NCI-H2107 treated with DMSO at 0.1 percent for 48 hours (cell line): ENCODE data around the gene B3GNT4.
A peak's percentile ranks its signal among the peaks of the same experiment; 100 is the strongest.
"Not testable (repeated sequence)": the region's sequence is repeated elsewhere in the genome, so short reads cannot be mapped to it uniquely, and the experiment has no call there.

Experiments used
- DNase-seq: peaks from one replicate; lab custom pipeline; 2025; ENCODE audit not compliant: unreplicated experiment; lab: John Stamatoyannopoulos, UW

B3GNT4 gene

DNA sequence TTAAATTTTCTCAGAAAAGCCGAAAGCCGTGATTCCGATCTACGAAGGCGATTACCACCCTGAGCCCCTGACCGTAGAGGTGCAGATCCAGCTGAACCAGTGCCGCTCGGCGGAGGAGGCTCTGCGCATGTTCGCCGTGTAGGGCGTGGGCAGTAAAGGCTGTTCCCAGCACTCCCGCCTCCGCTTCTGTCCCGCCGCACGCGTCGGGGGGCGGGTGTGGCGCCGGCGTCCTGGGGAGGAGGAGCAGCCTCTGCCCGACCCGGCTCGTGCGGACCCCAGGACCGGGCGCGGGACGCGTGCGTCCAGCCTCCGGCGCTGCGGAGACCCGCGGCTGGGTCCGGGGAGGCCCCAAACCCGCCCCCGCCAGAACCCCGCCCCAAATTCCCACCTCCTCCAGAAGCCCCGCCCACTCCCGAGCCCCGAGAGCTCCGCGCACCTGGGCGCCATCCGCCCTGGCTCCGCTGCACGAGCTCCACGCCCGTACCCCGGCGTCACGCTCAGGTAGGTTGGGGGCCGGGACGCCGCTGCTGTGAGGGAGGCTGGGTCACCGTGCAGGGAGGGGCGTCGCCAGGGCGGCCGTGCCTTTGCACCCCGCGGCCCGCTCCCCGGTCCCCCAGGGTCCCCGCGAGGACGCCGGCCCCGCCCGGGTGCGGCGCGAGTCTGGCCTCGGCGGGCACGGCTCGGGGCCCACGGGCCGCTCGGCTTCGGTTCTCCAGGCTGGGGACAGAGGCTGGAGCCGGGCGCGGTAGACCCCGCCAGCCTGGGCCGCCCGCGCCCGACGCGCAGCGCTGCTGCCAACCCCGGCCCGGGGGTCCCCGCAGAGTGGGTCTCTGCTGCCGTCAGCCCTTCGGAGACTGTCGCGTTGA lies at the start of gene B3GNT4:
B3GNT4 (plus strand) TSS at position 409 of the 866 bp plus-strand sequence. CDS start 910 bp downstream, outside the sequence.
- DNase-seq, result no peak

GRCh38 chr12:122155705-122156104 lies 47.8 kb upstream of the B3GNT4 start:
- no peak for DNase-seq

DNA sequence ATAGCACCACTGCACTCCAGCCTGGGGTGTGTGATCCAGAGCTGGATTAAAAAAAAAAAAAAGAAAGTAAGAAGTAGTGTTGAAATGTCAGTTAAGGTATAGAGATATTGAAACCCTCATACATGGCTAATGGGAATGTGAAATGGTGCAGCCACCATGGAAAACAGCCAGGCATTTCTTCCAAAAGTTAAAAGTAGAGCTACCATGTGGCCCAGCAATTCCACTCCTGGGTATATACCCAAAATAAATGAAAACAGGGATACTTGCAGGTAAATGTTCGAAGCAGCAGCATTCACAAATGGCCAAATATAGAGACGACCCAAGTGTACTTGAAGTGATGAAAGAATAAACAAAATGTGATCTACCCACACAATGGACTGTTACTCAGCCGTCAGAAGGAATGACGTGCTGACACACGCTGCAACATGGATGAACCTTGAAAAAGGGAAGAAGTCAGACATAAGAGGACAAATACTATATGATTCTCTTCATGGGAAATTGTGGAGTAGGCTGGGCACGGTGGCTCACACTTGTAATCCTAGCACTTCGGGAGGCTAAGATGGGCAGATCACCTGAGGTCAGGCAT lies 44.7 kb upstream of the B3GNT4 start:
- DNase-seq, result no peak

- DNase-seq, result no peak
Observed at GRCh38 chr12:122159882-122160281, 43.6 kb upstream of the B3GNT4 start.

DNA sequence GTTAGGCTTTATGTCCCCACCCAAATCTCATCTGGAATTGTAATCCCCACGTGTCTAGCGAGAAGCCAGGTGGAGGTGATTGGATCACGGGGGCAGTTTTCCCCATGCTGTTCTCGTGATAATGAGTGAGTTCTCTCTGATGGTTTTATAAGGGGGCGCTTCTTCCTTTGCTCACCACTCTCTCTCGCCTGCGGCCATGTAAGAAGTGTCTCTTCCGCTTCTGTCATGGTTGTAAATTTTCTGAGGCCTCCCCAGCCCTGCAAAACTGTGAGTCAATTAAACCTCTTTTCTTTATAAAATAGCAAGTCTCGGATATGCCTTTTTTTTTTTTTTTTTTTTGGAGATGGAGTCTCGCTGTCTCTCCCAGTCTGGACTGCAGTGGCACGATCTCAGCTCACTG lies 42.7 kb upstream of the B3GNT4 start:
- DNase-seq, result no peak

- DNase-seq, result no peak
Observed at GRCh38 chr12:122161682-122162081, 41.8 kb upstream of the B3GNT4 start.

DNA sequence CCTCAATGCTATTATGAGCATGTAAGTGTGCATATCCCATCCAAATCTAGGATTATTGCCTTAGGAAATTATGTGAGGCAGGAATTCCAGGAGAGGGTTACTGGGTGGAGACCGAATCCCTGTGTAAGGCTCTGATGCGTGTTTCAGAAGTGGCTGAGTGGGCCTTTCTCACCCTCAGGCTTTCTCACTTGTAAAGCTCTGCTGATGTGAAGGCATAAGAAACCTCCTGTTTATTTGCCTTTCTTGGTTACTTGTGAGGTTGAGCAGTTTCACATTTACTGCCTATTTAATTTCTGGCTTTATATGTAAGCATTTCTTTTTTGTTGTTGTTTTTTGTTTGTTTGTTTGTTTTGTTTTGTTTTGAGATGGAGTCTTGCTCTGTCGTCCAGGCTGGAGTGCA lies 40.5 kb upstream of the B3GNT4 start:
- DNase-seq, result no peak

DNA sequence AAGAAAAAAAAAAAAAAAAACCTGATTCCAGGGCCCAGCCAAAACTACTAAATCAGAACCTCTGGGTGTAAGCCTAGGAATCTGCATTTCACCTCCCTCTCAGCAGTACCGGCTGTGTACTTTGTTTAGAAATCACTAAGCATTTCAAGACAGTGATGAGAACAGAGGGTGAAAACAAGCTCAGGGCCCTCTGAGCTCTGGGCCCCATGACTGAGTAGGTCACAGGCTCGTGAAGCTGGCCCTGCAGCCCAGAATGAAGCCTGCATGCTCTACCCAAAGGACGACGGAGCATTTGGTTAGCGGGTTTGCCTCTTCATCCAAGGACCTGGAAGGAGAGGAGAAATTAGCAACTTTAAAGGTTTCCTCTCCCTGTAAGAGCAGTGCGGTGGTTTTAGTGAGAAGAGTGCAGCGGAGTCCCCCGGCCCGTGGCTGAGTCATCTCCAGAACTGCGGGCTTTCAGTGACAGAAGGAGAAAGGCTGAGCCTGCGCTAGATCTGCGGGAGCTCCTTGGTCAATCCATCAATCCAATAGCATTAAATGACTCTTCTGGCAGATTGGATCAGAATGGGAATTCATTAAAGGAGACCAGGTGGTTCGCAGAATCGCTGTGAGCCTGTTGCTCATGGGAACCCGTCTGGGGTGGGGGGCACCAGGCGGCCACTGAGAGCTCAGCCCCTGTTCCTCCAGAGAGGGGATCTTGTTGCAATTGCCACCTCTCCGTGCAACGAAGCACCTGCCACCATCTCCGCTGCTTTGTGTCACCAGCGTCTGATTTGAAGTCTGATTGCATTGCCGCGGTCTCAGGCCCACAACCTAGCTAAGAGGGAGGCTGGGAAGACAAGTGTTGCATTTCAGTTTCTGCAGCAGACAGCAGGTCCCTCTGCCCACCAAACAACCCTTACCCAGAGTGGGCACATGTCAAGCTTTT lies 36.8 kb upstream of the B3GNT4 start:
- DNase-seq, result peak; percentile 28

- no peak for DNase-seq
Observed at GRCh38 chr12:122167356-122167925, 36.1 kb upstream of the B3GNT4 start.

GRCh38 chr12:122168492-122168891 lies 35.0 kb upstream of the B3GNT4 start:
- DNase-seq, result no peak

GRCh38 chr12:122171399-122171798 lies 32.1 kb upstream of the B3GNT4 start:
- no peak for DNase-seq

DNA sequence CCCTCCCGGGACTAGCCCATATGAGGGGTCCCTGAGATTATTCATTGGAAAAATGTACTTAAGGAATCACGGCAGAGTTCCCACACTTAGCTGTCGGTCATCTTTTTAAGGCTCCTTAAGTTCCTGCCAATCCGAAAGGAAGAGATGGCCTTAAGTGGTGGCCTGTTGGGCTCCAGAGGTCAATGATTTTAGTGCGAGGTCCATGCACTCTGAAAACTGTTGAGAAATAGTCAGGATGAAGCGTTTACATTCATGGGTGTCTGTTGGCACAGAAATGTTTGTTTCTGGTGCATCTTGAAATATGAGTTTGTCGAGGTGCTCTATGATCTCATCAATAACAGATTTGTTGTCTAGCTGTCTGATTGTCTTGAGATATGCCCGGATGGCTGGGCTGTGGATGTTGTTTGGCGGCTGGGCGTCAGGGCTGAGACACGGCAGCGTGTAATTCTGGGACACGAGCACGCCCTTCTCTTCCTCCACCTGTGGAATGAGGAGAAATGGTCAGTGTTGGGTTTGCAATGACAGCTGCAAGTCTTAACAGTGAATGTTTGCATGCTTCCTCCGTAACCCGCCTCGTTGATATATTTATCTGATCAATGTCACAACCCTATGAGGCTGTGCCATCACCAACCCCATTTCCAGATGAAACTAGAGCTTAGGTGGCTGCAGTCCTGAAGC lies 31.1 kb upstream of the B3GNT4 start:
- DNase-seq, result no peak

DNA sequence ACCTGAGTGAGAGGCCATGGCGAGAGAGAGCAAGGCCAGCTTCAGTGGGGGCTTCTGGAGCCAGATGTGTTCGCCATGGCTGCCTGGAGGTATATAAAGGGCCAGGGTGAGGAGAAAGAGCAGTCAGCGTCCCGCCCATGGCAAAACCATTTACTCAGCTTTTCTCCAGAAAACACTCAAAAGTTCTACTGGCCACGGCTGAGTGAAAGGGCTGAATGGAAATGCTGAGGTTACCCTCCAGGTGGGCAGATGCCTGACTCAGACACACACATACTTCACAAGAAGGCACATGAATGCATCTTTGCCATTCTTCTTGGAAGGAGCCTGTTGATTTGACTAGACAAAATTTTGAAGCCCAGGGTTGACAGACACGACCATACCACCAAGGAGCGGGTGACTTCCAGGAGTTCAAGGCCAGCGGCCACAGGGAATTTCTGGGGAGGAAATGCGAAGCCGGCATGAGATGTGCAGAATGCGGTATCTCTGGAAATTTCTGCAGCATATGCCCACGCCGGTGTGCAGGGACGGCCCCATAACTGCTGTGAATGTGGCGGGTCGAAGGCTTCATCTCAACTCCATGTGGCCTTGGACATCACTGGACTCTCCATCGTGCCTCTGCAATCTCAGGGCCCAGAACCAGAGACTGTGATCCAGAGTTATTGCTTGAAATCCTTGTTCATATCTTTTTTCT lies 29.2 kb upstream of the B3GNT4 start, which contains the start of gene IL31:
IL31 (minus strand) TSS at position 67 of the 691 bp plus-strand sequence; CDS start at position 18, 49 bp downstream.
- DNase-seq, result no peak

DNA sequence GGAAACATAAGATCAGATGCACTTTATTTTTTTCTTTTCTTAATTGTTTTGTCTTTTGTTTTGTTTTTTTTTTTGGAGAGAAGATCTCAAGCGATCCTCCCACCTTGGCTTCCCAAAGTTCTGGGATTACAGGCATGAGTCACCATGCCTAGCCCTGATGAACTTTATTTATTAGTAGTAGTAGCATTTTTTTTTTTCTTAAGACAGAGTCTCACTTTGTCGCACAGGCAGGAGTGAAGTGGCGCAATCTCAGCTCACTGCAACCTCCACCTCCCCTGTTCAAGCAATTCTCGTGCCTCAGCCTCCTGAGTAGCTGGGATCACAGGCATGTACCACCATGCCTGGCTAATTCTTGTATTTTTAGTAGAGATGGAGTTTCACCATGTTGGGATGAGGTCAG lies 27.0 kb upstream of the B3GNT4 start:
- not testable (repeated sequence) for DNase-seq

GRCh38 chr12:122182887-122183587 lies 20.5 kb upstream of the B3GNT4 start, which contains the start of gene LRRC43:
TSS of gene LRRC43 (plus strand) at chr12:122183123. CDS start at chr12:122183145, 22 bp downstream.
- DNase-seq, result peak; percentile 59

GRCh38 chr12:122183588-122183940 lies 19.9 kb upstream of the B3GNT4 start:
- DNase-seq, result no peak

- DNase-seq, result no peak
Observed at GRCh38 chr12:122184517-122184916, 19.0 kb upstream of the B3GNT4 start.

GRCh38 chr12:122185079-122185478 lies 18.4 kb upstream of the B3GNT4 start:
- no peak for DNase-seq

- DNase-seq, result no peak
Observed at GRCh38 chr12:122185494-122186082, 17.9 kb upstream of the B3GNT4 start.
